ENCODE measurements around the gene TIMM9. TPM values are rescaled to one million over a fixed set of nuclear protein-coding genes. Genes with fewer than 3 reads are reported as not detected.

The TIMM9 gene
- 41.5 and 54.5 TPM in 2 replicates for total RNA-seq (2014; rRNA removed; shearing (Covaris generic))

DNA sequence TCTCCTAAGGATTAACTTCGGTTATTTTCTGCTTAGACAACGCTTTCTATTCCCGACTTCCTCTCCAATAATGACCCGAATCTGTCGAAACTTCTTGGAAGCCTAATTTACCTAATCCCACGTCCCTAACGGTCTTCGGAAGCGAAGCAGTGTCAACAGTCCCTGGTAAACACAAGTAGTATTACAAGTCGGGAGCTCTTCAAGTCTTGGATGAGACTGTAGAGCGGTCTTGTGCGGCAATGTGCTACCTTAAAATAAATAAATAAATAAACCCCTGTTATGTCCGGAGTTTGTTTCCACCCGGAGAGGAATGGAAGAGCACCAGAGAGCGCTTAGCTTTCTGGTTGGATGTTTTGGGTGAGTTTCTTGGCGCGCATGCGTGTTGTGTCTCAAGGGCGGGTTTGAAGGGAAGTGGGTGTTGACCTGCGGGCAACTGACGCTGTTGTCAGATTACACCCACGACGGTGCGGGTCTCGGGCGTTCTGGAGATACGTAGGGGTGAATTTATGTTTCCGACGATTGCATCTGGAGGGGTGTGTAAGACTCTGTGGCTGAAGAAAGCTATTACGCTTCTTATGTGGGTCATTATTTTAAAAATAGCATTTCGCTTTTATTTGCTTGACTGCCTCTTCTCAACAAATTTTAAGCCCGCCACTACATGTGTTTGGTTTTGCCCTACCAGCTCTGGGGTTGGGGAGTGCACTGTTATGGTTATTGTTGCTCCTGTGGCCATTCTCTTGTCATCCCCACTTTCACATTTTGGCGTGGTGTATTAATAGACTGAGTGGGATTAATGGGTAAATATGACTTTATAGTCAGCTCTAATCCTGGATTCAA is at the start of gene TIMM9, which contains the start of gene KIAA0586:
TIMM9 (minus strand) TSS at position 251 of the 837 bp plus-strand sequence. CDS start 15,586 bp downstream, outside the sequence.
KIAA0586 (plus strand) TSS at position 439 of the 837 bp plus-strand sequence. CDS start 546 bp downstream, outside the sequence.
- Histone ChIP-seq H3K36me3 (replicated peaks; ENCODE audit: control insufficient read depth, insufficient read depth, low read length) (peaks cover 2% of the 10 kb centered on the region; the same call in 1 of the 2 replicates), H3K4me3 (ENCODE audit: insufficient read depth, low read depth, low read length) (peak within 1 kb of the TSS; percentile 75), H3K27me3 (ENCODE audit: control insufficient read depth, insufficient read depth, low read length) (no peaks in the 10 kb centered on the region)
- DNase-seq, result peak; percentile 88

DNA sequence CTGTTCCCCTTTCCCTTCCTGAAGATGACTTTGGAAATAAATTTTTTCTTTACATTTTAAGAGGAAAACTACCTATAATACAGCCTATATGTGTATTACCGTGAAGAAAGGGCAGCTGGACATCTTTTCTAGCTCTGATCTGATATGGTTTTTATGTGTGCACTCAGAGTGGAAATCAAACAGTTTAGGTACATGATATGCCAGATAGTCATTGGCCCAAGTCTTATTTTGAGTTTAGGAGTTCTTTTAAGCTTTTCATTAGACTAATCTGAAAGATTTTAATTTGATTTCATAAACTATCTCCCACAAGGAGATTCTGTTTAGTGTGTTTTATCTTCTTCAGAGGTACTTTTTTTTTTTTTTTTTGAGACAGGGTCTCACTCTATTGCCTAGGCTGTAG is 49.0 kb upstream of the TIMM9 start:
- Histone ChIP-seq H3K36me3 (replicated peaks; ENCODE audit: control insufficient read depth, insufficient read depth, low read length) (no peaks in the 10 kb centered on the region), H3K4me3 (ENCODE audit: insufficient read depth, low read depth, low read length) (no peak overlapping the region), H3K27me3 (ENCODE audit: control insufficient read depth, insufficient read depth, low read length) (no peaks in the 10 kb centered on the region)
- DNase-seq, result no peak

DNA sequence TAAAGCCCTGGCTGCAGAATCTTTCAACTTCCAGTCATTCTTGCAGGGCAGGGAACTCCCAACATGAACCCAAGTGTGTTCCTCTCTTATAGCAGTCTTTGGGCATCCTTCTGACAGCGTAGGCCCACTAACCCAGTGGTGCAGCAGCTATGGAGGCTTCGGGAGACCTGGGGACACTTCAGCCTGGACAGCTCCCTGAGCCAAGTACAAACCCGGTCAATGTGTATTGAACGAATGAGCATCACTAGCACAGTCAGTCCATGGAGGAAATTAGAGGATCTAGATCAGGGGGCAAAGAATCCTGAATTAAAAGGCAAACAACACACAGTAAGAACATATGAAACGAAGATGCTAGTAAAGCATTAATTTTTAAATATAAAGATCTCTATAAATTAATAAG is 42.0 kb upstream of the TIMM9 start:
- peaks cover 2% of the 10 kb centered on the region; the same call in 1 of the 2 replicates for H3K36me3 ChIP-seq (replicated peaks; ENCODE audit: control insufficient read depth, insufficient read depth, low read length)
- H3K27me3 ChIP-seq (ENCODE audit: control insufficient read depth, insufficient read depth, low read length), result no peaks in the 10 kb centered on the region
- H3K4me3 ChIP-seq (ENCODE audit: insufficient read depth, low read depth, low read length), result no peak overlapping the region
- no peak for DNase-seq

GRCh38 chr14:58467575-58467974 is 40.2 kb upstream of the TIMM9 start:
- DNase-seq, result no peak
- no peak overlapping the region for H3K4me3 ChIP-seq (ENCODE audit: insufficient read depth, low read depth, low read length)
- peaks cover 2% of the 10 kb centered on the region; the same call in 1 of the 2 replicates for H3K36me3 ChIP-seq (replicated peaks; ENCODE audit: control insufficient read depth, insufficient read depth, low read length)
- no peaks in the 10 kb centered on the region for H3K27me3 ChIP-seq (ENCODE audit: control insufficient read depth, insufficient read depth, low read length)

DNA sequence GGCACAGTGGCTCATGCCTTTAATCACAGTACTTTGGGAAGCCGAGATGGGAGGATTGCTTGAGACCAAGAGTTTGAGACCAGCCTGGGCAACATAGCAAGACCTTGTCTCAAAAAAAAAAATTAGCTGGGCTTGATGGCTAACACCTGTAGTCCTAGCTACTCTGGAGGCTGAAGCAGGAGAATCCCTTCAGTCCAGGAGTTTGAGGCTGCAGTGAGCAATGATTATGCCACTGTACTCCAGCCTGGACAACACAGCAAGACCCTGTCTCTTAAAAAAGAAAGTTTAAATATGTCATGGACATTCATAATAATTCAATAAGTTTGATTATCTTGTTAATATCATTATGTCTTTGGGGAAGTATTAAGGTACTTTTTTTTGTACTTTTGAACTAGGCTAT is 39.1 kb upstream of the TIMM9 start:
- Histone ChIP-seq H3K4me3 (ENCODE audit: insufficient read depth, low read depth, low read length) (no peak overlapping the region), H3K36me3 (replicated peaks; ENCODE audit: control insufficient read depth, insufficient read depth, low read length) (peaks cover 2% of the 10 kb centered on the region; the same call in 1 of the 2 replicates), H3K27me3 (ENCODE audit: control insufficient read depth, insufficient read depth, low read length) (no peaks in the 10 kb centered on the region)
- no peak for DNase-seq

DNA sequence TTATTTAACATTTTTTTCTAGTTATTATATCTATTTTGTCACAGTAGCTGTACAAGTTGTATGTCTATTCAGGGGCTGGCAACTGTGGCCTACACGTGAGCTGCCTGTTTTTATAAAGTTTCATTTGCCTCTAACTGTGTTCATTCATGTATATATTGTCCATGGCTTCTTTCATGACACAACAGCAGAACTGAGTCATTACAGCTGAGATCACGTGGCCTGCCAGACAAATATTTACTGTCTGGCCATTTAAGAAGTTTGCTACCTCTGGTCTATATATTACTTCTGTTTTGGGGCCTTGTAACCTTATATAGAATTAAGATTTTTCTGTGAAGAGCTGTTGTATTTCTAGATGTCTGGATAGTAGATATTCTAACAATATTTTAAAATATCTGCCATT is 38.1 kb upstream of the TIMM9 start:
- Histone ChIP-seq H3K4me3 (ENCODE audit: insufficient read depth, low read depth, low read length) (no peak overlapping the region), H3K27me3 (ENCODE audit: control insufficient read depth, insufficient read depth, low read length) (no peaks in the 10 kb centered on the region), H3K36me3 (replicated peaks; ENCODE audit: control insufficient read depth, insufficient read depth, low read length) (peaks cover 2% of the 10 kb centered on the region; the same call in 1 of the 2 replicates)
- DNase-seq, result no peak

DNA sequence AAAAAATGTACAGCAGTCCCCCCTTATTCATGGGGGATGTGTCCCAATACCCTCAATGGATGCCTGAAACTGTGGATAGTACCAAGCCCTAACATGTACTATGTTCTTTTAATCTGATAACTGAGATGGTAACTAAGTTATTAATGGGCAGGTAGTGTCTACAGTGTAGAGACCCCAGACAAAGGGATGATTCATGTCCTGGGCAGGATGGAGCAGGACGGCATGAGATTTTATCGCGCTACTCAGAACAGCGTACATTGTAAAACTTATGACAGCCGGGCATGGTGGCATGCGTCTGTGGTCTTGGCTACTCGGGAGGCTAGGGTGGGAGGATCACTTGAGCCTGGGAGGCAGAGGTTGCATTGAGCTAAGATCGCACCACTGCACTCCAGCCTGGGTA is 37.3 kb upstream of the TIMM9 start:
- peaks cover 2% of the 10 kb centered on the region; the same call in 1 of the 2 replicates for H3K36me3 ChIP-seq (replicated peaks; ENCODE audit: control insufficient read depth, insufficient read depth, low read length)
- DNase-seq, result no peak
- no peaks in the 10 kb centered on the region for H3K27me3 ChIP-seq (ENCODE audit: control insufficient read depth, insufficient read depth, low read length)

DNA sequence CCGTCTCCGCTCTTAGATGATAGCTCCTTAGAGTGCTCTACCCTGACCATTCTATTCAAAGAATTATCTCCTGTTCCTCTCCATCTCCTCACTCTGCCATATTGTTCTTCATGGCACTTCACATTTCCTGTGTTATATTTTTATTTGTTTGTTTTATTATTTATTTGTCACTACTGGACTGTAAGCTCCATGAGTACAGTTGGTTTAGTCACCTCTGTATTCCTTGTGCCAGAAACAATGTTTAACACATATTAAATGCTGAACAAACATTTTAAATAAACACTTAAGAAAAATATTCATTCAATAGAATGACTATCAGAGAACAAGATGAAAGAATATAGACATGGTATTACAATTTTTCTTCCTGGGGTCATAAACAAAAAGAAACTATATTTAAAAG is 35.8 kb upstream of the TIMM9 start:
- Histone ChIP-seq H3K27me3 (ENCODE audit: control insufficient read depth, insufficient read depth, low read length) (no peaks in the 10 kb centered on the region), H3K4me3 (ENCODE audit: insufficient read depth, low read depth, low read length) (no peak overlapping the region), H3K36me3 (replicated peaks; ENCODE audit: control insufficient read depth, insufficient read depth, low read length) (no peaks in the 10 kb centered on the region)
- DNase-seq, result no peak

More for the DNA sequence above, 37.3 kb upstream of the TIMM9 start:
- no peak overlapping the region for H3K4me3 ChIP-seq (ENCODE audit: insufficient read depth, low read depth, low read length)

GRCh38 chr14:58460772-58461171 is 33.4 kb upstream of the TIMM9 start:
- DNase-seq, result no peak
- no peak overlapping the region for H3K4me3 ChIP-seq (ENCODE audit: insufficient read depth, low read depth, low read length)
- no peaks in the 10 kb centered on the region for H3K36me3 ChIP-seq (replicated peaks; ENCODE audit: control insufficient read depth, insufficient read depth, low read length)
- no peaks in the 10 kb centered on the region for H3K27me3 ChIP-seq (ENCODE audit: control insufficient read depth, insufficient read depth, low read length)

GRCh38 chr14:58455593-58456265 is 28.4 kb upstream of the TIMM9 start:
- DNase-seq, result no peak
- H3K27me3 ChIP-seq (ENCODE audit: control insufficient read depth, insufficient read depth, low read length), result no peaks in the 10 kb centered on the region
- no peaks in the 10 kb centered on the region; the same call in 1 of the 2 replicates for H3K36me3 ChIP-seq (replicated peaks; ENCODE audit: control insufficient read depth, insufficient read depth, low read length)
- H3K4me3 ChIP-seq (ENCODE audit: insufficient read depth, low read depth, low read length), result no peak overlapping the region

- no peak for DNase-seq
- H3K4me3 ChIP-seq (ENCODE audit: insufficient read depth, low read depth, low read length), result no peak overlapping the region
- H3K27me3 ChIP-seq (ENCODE audit: control insufficient read depth, insufficient read depth, low read length), result no peaks in the 10 kb centered on the region
- H3K36me3 ChIP-seq (replicated peaks; ENCODE audit: control insufficient read depth, insufficient read depth, low read length), result peaks cover 7% of the 10 kb centered on the region
Measured at GRCh38 chr14:58444627-58445026, 17.3 kb upstream of the TIMM9 start.

DNA sequence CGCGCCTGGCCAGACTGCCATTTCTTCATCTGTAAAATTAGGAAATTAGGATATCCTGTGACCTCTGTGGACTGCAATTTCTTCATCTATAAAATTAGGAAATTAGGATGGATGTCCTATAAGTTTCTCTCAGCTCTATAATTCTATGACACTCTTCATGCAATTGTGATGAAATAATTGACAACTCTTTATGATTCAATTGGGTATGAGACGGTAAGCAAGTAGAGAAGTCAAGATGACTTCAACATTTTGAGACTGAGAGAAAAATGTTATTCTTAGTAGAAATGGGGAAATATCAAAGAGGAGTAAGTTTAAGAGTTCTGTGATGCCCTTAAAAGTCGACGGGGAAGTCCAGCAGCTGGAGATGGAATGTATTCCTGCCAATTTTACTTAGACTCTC is 12.1 kb upstream of the TIMM9 start:
- Histone ChIP-seq H3K36me3 (replicated peaks; ENCODE audit: control insufficient read depth, insufficient read depth, low read length) (peaks cover 2% of the 10 kb centered on the region), H3K27me3 (ENCODE audit: control insufficient read depth, insufficient read depth, low read length) (no peaks in the 10 kb centered on the region), H3K4me3 (ENCODE audit: insufficient read depth, low read depth, low read length) (no peak overlapping the region)
- no peak for DNase-seq

DNA sequence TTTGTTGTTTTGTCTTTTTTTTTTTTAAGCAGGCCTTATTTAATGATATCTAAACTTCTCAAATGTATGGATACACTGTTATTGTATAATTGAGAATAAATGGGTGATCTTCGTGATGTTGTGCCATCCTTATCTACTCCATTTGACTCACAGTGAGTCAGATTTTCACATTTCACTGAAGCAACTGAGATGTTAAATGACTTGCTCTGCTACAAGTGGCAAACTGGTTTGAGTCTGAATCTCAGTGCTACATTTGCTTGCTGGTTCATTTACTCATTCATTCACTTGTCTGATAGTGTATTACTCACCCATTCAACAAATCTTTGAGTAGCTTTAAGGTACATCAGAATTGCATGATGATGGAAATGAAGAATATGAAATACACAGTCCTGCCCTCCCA is 2.8 kb upstream of the TIMM9 start:
- Histone ChIP-seq H3K4me3 (ENCODE audit: insufficient read depth, low read depth, low read length) (no peak overlapping the region), H3K27me3 (ENCODE audit: control insufficient read depth, insufficient read depth, low read length) (no peaks in the 10 kb centered on the region), H3K36me3 (replicated peaks; ENCODE audit: control insufficient read depth, insufficient read depth, low read length) (peaks cover 2% of the 10 kb centered on the region; the same call in 1 of the 2 replicates)
- DNase-seq, result no peak

DNA sequence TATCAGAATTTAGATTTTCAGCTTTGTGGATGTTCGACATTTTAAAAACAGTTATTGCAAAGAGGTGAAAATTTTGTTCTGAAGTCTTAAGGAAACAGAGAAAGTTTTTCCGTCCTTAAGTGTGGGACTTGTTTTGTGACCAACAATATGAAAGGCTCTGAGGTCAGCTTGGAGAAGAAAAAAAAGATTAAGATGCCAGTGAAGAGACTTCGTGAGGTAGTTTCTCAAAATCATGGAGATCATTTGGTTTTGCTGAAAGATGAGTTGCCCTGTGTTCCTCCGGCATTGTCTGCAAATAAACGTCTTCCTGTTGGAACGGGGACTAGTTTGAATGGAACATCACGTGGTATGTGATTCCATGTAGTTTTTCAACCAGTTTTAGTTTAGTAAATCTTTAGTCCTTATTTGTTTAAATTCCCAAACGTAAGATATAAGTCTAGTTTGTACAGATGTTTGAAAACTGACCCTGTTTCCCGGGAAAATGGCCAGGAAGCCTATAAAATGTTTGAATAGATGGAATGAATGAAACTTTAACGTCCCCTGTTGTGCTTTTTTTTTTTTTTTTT is 870 bp upstream of the TIMM9 start:
- peaks cover 2% of the 10 kb centered on the region; the same call in 1 of the 2 replicates for H3K36me3 ChIP-seq (replicated peaks; ENCODE audit: control insufficient read depth, insufficient read depth, low read length)
- H3K27me3 ChIP-seq (ENCODE audit: control insufficient read depth, insufficient read depth, low read length), result no peaks in the 10 kb centered on the region
- peak; percentile 21 for DNase-seq
- peak overlapping the region; percentile 75 for H3K4me3 ChIP-seq (ENCODE audit: insufficient read depth, low read depth, low read length)

Data from H7 (cell line).